Natural killer cell (primary cell): ENCODE measurements around the gene USP36. TPM values are rescaled to one million over a fixed set of nuclear protein-coding genes. Genes with fewer than 3 reads are reported as not detected.
"Not testable (repeated sequence)": the region's sequence is repeated elsewhere in the genome, so short reads cannot be mapped to it uniquely, and the experiment has no call there.

ENCODE experiments used
- ATAC-seq, 3 donors: fragments of 150-1000 bp in 2 of 3; fragments of 200-7000 bp in 1 of 3; cut with Tn5 transposase; 1 replicate in 1 of 3; 2 replicates in 2 of 3; pipeline ENCODE4 v1.10.0; 2021; ENCODE audit warnings: mild to moderate bottlenecking in 2 of 3, moderate library complexity in 2 of 3
- DNase-seq, 2 donors: peaks; one replicate each; pipeline versions ENCODE4 v3.0.0 to v3.0.0-alpha.2; 2013 to 2021; ENCODE audit warnings: mixed read lengths in 1 of 2
- H3K27ac ChIP-seq: one replicate; pipeline ENCODE4 v1.5.1; 2013; ENCODE audit warnings: mild to moderate bottlenecking, low read length
- H3K27me3 ChIP-seq: one replicate; pipeline ENCODE4 v1.6.1; 2013; ENCODE audit warnings: low read length; ENCODE audit not compliant: control insufficient read depth, insufficient read depth
- H3K36me3 ChIP-seq: one replicate; pipeline ENCODE4 v1.6.1; 2013; ENCODE audit warnings: low read length; ENCODE audit not compliant: control insufficient read depth, insufficient read depth
- H3K4me1 ChIP-seq: one replicate; pipeline ENCODE4 v1.6.1; 2013; ENCODE audit warnings: low read length; ENCODE audit not compliant: control insufficient read depth, insufficient read depth
- H3K4me3 ChIP-seq: one replicate; pipeline ENCODE4 v1.5.1; 2013; ENCODE audit warnings: low read length
- H3K9me3 ChIP-seq: one replicate; pipeline ENCODE4 v1.6.1; 2013; ENCODE audit warnings: low read length; ENCODE audit not compliant: control insufficient read depth, insufficient read depth
- H3K27ac Mint-ChIP-seq, 2 donors: one replicate each; pipeline ENCODE4 v1.8.0; 2022; ENCODE audit warnings: mild to moderate bottlenecking in 2 of 2, mixed read lengths in 2 of 2, moderate library complexity in 1 of 2
- H3K27me3 Mint-ChIP-seq, 2 donors: one replicate each; pipeline ENCODE4 v1.8.0; 2022; ENCODE audit warnings: low read depth in 2 of 2, mixed read lengths in 2 of 2
- H3K36me3 Mint-ChIP-seq: one replicate; pipeline ENCODE4 v1.8.0; 2022; ENCODE audit warnings: mixed read lengths
- H3K4me1 Mint-ChIP-seq, 2 donors: one replicate each; pipeline ENCODE4 v1.8.0; 2022; ENCODE audit warnings: mixed read lengths in 2 of 2
- H3K4me3 Mint-ChIP-seq: one replicate; pipeline ENCODE4 v1.8.0; 2022; ENCODE audit warnings: mild to moderate bottlenecking, moderate library complexity, mixed read lengths
- H3K9me3 Mint-ChIP-seq, 2 donors: one replicate each; pipeline ENCODE4 v1.8.0; 2022; ENCODE audit warnings: mixed read lengths in 2 of 2
- WGBS: methylation state at CpG from one replicate; pipeline ENCODE4 v1.1.7; 2013; ENCODE audit warnings: missing lambda C conversion rate; ENCODE audit not compliant: insufficient coverage; 5-methylcytosine and 5-hydroxymethylcytosine counted together
- intact Hi-C: fragments of 100-400 bp; cut with micrococcal nuclease; formaldehyde crosslinking; loops from one replicate; pipeline ENCODE4 v1.14.2; 2022
- total RNA-seq, 4 donors: library from RNA; stranded (reverse); fragments of 120-200 nt in 1 of 4; gene quantifications; one replicate each; pipeline versions ENCODE4 v1.2.3 to v1.2.4, GENCODE V29; 2013 to 2022
- TF ChIP-seq, protein P1 (sequence below): fragments of 200-600 bp; IDR thresholded peaks from one replicate; pipeline ENCODE4 v1.8.0; 2022; ENCODE audit warnings: antibody characterized with exemption

Gene USP36
- total RNA-seq, 3 donors from 2014 or later (not counting 1 experiment from before 2014, with no cell fraction given) = 241 to 304 (median 270) TPM

GRCh38 chr17:78878871-78879527, 38.4 kb upstream of the USP36 start:
- H3K36me3 Mint-ChIP-seq = no peaks in the 10 kb centered on the region
- peak overlapping the region; percentile 42 for H3K4me3 Mint-ChIP-seq
- Histone ChIP-seq H3K4me1 (peaks cover 38% of the 10 kb centered on the region), H3K36me3 (no peaks in the 10 kb centered on the region), H3K27ac (peak overlapping the region; percentile 35), H3K27me3 (no peaks in the 10 kb centered on the region), H3K4me3 (no peak overlapping the region), H3K9me3 (no peaks in the 10 kb centered on the region)
- 89% methylated on average over 14 of the region's 14 CpGs for WGBS
- DNase-seq = no peak
- intact Hi-C loops = no loop called here
- no peak for ATAC-seq
- no peaks in the 10 kb centered on the region for H3K9me3 Mint-ChIP-seq
- H3K4me1 Mint-ChIP-seq = peaks cover 16 to 39% of the 10 kb centered on the region in 2 donors
- H3K27me3 Mint-ChIP-seq = peaks cover 15 to 20% of the 10 kb centered on the region in 2 donors
- peak overlapping the region in 1 of 2 donors; percentile 44 for H3K27ac Mint-ChIP-seq
- TF ChIP-seq, protein P1, sequence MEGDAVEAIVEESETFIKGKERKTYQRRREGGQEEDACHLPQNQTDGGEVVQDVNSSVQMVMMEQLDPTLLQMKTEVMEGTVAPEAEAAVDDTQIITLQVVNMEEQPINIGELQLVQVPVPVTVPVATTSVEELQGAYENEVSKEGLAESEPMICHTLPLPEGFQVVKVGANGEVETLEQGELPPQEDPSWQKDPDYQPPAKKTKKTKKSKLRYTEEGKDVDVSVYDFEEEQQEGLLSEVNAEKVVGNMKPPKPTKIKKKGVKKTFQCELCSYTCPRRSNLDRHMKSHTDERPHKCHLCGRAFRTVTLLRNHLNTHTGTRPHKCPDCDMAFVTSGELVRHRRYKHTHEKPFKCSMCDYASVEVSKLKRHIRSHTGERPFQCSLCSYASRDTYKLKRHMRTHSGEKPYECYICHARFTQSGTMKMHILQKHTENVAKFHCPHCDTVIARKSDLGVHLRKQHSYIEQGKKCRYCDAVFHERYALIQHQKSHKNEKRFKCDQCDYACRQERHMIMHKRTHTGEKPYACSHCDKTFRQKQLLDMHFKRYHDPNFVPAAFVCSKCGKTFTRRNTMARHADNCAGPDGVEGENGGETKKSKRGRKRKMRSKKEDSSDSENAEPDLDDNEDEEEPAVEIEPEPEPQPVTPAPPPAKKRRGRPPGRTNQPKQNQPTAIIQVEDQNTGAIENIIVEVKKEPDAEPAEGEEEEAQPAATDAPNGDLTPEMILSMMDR = no peak

DNA sequence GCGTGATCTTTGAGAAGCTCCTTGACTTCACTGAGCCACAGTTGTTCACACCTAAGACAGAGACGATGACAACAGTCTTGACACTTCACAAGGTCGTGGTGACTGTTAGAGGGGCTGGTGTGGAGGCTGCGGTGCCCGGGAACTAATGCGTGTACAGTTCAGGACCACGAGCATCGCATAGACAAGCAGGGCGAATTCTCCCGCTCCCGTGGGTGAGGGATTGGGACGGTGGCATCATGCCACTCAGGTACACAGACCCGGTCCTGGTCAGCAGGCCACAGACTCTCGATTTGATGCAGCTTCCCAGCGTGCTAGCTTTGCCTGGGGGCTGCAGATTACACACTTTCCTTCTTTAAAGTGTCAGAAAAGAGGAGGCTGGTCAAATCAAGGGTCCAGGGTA, 37.6 kb upstream of the USP36 start:
- H3K27me3 ChIP-seq = no peaks in the 10 kb centered on the region
- no peak overlapping the region for H3K27ac Mint-ChIP-seq
- no peak overlapping the region for H3K4me3 ChIP-seq
- peaks cover 15 to 20% of the 10 kb centered on the region in 2 donors for H3K27me3 Mint-ChIP-seq
- H3K4me3 Mint-ChIP-seq = peak overlapping the region; percentile 10
- no peak overlapping the region for H3K27ac ChIP-seq
- ATAC-seq (no peak), DNase-seq (no peak)
- intact Hi-C loops = no loop called here
- TF ChIP-seq, protein P1 = no peak
- WGBS = 80% methylated on average over 15 of the region's 15 CpGs
- no peaks in the 10 kb centered on the region for H3K36me3 ChIP-seq
- no peaks in the 10 kb centered on the region for H3K9me3 ChIP-seq
- no peaks in the 10 kb centered on the region for H3K9me3 Mint-ChIP-seq
- peaks cover 31% of the 10 kb centered on the region for H3K4me1 ChIP-seq
- peaks cover 16 to 33% of the 10 kb centered on the region in 2 donors for H3K4me1 Mint-ChIP-seq
- H3K36me3 Mint-ChIP-seq = no peaks in the 10 kb centered on the region

DNA sequence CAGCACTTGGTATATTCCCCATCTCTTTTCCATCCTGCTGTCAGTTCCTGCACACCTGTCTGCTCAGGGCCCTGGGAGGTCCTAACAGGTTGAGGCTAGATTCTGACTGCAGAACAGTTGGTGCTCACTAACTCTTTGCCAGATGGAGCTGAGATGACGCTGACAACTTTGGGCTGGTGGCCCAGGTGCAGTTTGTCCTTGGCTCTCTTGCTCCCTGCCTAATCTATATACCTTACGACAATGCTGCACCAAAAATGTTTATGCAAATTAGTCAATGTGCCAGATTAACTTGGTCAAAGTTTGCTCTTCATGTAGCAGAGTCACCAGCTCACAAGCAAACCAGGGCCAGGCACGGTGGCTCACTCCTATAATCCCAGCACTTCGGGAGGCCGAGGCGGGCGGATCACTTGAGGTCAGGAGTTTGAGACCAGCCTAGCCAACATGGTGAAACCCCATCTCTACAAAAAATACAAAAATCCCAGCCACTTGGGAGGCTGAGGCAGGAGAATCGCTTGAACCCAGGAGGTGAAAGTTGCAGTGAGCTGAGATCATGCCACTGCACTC, 36.4 kb upstream of the USP36 start:
- H3K36me3 ChIP-seq, H3K27ac Mint-ChIP-seq, H3K4me3 ChIP-seq, H3K27me3 ChIP-seq, H3K27ac ChIP-seq, H3K36me3 Mint-ChIP-seq, H3K9me3 ChIP-seq, intact Hi-C loops, ATAC-seq, H3K4me3 Mint-ChIP-seq, DNase-seq, H3K9me3 Mint-ChIP-seq: not testable (repeated sequence)
- peaks cover 19% of the 10 kb centered on the region for H3K4me1 ChIP-seq
- 91% methylated on average over 8 of the region's 8 CpGs for WGBS
- H3K4me1 Mint-ChIP-seq = peaks cover 6 to 24% of the 10 kb centered on the region in 2 donors
- H3K27me3 Mint-ChIP-seq = peaks cover 15 to 20% of the 10 kb centered on the region in 2 donors

DNA sequence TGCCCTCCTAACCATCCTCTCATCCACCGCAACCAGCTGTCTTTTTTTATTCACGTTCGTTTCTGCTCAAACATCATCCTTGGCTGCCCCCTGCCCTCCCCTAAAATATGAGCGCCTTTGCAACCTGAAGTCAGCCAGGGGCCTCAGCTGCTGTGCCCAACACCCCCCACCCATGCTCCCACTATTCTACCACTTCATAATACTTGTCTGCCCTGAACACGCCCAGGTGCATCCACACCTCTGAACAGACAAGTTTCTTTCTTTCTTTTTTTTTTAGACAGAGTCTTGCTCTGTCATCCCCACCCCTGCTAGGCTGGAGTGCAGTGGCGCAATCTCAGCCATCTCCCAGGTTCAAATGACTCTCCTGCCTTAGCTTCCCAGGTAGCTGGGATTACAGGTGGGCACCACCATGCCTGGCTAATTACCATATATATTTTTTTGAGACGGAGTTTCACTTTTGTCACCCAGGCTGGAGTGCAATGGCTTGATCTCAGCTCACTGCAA, 35.5 kb upstream of the USP36 start:
- H3K27me3 ChIP-seq = no peaks in the 10 kb centered on the region
- H3K27me3 Mint-ChIP-seq = peaks cover 15 to 20% of the 10 kb centered on the region in 2 donors
- ATAC-seq = no peak
- H3K27ac ChIP-seq = no peak overlapping the region
- H3K4me3 ChIP-seq = no peak overlapping the region
- H3K9me3 ChIP-seq = no peaks in the 10 kb centered on the region
- H3K27ac Mint-ChIP-seq = no peak overlapping the region
- no peaks in the 10 kb centered on the region for H3K9me3 Mint-ChIP-seq
- no peak for DNase-seq
- no peaks in the 10 kb centered on the region for H3K36me3 Mint-ChIP-seq
- WGBS = 61% methylated on average over 7 of the region's 7 CpGs
- TF ChIP-seq, protein P1 = no peak
- peaks cover 19% of the 10 kb centered on the region for H3K4me1 ChIP-seq
- no peak overlapping the region for H3K4me3 Mint-ChIP-seq
- intact Hi-C loops = no loop called here
- peaks cover 6 to 24% of the 10 kb centered on the region in 2 donors for H3K4me1 Mint-ChIP-seq
- no peaks in the 10 kb centered on the region for H3K36me3 ChIP-seq
